EH (cell line): ENCODE results near the gene KIF3C.

Experiments used
- DNase-seq: peaks from one replicate; pipeline ENCODE4 v3.0.0-alpha.2; 2015; ENCODE audit warnings: low read depth

The KIF3C gene

GRCh38 chr2:25877431-25878360, 104.6 kb downstream of the KIF3C start:
- DNase-seq = peak; percentile 64
